M059J (cell line): ENCODE results near the gene RGS16. TPM values are rescaled to one million over a fixed set of nuclear protein-coding genes. Genes with fewer than 3 reads are reported as not detected.

ENCODE experiments used
- DNase-seq: peaks from one replicate; pipeline ENCODE4 v3.0.0-alpha.2; 2012; ENCODE audit warnings: low read depth
- total RNA-seq: library from RNA; depleted of rRNA; stranded (reverse); fragments of >200 nt; shearing (Covaris generic); gene quantifications from 2 replicates; pipeline ENCODE4 v1.2.3, GENCODE V29; 2014

RGS16 gene
- total RNA-seq, 1 experiment from 2014 or later: not detected

DNA sequence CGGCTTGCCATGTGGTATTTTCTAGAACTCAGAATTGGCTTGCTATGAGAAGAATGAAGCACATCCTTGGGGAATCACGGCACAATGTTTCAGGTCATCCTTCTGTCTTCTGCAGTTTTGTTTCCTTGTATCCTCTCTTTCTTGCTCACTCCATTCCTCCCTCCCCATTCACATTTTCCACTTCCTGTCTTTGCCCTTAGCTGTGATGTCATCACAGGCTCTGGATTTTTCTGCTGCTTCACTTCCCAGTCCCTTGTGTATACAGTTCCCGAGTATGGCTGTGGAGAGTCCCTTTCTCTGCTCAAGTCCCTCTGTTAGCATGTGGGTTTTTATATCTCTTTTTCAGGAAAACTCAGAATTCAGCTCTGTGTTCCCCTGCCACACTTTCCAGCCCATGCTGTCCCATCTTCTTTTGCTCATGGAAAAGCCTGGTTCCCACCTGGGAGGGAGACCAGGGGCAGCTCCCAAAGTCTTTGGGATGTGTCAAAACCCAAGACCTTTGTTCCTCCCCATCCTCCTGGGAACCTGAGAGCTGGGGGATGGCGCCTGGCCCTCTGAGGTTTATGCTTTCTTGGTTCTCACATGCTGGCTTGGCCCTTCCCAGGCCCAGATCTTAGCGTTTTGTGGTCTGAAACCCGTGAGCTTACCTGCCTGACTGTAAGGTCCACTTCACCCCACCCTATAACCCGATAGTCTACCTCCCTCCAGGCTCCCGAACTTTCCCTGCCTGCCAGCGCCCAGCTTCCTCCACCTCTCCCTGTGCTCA, 4.8 kb upstream of the RGS16 start:
- DNase-seq: peak; percentile 49

DNA sequence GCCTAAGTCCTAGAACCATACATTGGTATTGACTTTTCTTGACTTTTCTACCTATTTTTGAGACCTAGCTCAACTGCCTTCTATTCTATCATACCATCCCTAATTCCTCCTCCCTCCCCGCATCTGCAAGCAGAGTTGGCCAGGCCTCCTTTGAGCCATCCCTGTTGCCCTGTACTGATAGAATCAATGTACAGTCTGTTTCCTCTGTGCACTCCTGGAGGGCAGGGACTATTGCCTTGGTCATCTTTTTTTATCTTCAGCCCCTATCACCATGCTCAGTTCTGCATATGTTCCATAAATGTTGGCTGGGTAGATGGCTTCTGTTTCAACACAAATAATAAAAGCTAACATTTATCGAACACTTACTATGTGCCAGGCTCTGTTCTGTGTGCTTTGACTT, 4.0 kb upstream of the RGS16 start:
- DNase-seq: no peak

DNA sequence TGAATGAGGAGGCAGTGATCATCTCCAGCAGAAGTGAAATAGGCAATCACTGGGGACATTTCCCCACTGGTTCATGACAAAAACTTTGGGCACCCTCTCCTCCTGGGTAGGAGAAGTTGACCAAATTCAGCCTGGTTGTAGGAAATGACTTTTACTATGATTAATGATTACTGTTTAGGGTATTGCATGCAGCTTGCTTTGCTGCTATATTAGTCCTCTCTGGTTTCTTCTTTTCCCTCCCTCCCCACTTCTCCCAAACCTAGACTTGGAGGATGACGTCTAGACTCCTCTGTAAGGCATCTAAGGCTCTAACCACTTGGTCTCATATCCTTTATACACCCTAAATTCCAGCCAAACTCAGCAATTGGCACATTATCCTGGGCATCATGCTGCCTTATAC, 3.4 kb upstream of the RGS16 start:
- no peak for DNase-seq

DNA sequence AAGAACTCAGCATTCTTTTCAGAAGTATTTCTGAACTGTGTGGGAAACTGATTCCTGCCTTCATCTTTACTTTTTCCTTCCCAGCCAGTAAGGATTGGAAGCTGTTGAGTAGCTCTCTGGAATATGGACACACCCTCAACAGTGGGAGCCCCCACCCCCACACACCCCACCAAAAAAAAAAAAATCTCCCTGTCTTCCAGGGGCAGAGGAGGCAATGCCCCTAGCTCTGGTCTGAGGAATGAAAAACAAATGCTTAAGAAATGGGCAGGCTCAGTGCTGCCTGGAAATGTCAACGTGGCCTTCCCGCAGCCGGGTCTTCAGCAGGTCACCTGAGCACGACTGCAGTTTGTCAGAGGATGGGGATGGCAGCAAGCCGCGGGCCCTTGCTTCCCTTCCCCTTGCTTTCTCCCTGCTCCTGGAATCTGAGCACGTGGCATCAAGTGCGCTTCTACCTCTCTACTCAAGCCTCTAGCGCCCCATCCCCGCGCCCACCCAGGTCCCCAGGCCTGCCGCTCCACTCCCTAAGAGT, 479 bp downstream of the RGS16 start:
- DNase-seq: no peak

DNA sequence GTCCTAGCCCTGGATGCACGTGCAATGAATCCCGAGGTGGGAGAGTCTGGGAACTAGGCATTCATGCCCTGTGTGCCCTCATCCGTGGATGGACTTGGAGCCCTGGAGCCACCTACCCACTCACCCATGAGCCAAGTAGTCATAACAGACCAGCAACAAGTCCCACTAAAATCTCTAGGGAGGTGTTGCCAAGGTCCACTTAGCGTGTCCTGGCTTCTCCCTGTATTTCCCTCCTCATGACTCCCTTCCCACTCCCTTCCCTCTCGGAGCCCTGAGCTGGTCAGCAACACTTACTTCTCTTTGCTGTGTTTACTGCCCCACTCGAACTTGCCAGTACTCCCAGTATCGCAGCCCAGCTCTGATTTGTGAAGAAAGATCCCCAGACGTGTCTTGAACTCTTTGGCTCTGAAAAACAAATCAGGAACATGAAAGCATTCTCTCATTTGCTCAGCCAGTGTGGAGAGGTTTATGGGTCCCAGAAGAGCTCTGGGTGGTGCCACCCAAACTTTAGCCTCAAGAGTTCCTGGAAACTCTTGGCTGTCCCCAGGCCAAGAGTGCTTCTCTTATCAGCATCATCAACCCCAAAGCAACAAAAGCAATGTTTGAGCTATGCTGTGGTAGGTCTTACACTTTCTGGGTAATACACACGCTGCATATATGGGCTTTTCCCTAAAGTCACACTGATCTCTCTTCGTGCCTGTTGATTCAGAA, 1.1 kb downstream of the RGS16 start:
- DNase-seq: no peak

DNA sequence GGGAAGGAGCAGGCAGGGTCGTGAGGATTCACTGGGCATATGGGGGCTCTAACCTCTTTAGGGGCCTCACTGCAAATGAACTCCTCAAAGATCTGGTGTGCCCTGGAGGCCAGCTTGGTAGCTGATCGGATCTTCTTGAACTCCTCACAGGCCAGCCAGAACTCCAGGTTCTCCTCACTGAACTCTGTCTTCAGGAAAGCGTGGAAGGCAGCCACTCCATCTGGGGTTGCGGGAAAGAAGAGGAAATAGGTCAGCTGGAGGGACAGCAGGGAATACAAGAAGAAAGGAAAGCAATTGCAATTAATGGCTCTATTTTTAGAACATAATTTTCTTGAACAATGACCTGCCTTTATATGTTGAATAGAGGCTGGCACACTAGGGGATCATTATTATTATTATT, 2.3 kb downstream of the RGS16 start:
- no peak for DNase-seq

DNA sequence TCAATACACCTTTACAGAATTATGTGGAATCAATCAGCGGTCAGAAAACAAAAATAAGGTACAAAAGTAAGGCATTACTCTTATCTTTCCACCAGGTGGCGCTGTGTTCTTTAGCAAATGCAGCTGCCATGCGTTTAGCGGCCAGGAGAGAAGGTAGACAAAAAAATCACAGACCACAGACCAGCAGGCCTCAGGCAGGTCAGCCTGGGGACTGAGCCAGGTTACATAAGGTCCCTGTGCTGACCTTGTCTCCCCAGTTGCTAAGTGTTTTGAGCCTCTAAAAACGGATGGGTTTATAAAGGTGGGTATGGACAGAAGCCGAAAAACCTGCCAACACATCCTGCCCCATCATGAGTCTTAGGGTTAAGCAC, 2.8 kb downstream of the RGS16 start:
- peak; percentile 76 for DNase-seq

DNA sequence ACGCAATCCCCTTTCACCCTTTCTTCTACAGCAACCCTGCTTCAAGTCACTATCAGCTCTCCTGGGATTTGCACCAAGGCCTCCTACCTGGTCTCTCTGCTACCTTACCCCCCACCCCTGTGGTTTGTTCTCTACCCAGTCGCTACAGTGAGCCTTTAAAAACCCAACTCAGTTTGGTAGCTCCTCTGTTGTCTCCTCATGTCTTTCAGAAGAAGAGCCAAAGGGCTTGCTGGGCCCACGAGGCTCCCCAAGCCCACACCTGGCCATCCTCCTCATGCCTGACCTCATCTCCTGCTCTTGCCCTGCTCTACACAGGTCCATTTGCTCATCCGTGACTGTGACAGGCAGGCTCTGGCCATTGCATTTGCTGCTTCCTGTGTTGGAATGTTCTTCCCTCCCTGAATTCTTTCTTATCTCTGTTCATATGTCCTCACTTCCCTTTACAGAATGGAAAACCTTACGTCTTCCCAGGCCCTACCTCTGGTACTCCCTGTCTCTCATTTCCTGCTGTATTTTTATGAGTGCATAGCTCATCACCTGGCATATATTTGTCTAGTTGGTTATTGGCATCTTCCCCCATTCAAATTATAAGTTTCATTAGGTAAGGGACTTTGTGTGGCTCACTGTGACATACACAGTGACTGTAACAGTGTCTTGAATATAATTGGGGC, 3.3 kb downstream of the RGS16 start:
- no peak for DNase-seq

DNA sequence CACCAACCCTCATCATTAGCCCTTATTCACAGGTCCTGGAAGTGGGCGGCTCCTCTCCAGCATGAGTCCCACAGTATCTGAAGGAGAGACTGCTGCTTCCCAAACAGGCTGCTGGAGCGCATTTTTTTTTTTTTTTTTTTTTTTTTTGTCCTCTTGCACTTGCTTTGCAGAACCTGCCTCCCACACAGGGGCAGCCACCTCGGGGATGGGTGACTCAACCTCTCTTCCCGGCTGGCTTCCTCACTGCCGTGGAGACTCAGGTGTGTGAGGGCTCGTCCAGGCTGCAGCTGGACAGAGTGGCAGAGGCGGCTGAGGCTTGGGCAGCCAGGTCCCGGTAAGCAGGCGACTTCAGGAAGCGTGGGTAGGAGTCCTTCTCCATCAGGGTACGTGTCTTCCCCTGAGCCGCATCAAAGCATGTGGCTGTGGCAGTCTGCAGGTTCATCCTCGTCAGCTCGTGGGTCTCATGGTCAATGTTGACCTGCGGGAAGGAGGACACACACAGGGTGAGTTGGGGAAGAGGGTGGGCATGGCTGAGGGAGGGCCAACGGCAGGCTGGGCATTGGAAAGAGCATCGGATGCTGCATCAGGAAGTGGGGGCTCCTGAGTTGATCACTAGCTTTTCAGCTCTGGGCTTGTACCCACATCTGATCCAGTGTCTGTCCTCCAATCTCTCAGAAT, 4.0 kb downstream of the RGS16 start:
- DNase-seq: no peak

DNA sequence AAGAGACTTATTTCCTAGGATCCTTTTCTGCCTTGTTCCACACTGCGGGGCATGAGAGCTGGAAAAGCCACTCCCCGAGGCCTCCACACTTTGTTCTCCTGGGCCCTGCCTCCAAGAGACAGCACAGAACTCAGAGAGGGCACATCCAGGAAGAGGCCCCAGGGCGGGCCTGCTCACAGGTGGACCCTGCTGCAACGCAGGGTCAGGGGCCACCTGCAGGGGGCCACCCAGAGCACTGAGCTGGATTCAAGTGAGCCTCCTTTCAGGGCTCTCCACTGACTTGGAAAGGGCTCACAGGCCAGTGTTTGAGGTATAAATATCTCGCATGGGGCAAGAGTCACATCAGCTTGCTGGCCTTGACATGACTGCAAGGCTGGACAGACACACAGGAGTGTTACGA, 4.8 kb downstream of the RGS16 start:
- DNase-seq: no peak

DNA sequence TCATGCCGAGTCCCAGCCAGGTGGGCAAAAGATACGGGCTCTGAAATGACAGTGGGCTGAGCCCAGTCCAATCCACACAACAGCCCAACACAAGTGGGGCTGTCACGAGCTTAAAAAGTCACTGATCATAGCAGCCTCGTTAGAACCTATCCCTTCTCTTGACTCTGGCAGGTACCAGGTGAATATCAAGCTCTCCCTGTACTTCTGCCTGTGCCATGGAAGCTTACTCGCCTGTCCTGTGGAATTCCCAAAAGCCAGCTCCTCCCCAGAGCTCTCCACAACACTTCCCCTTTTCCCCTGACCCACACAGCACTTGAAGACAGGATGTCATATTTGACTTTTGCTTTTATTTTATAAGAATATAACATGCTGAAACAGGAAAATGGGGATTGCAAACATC, 5.9 kb downstream of the RGS16 start:
- DNase-seq: no peak

DNA sequence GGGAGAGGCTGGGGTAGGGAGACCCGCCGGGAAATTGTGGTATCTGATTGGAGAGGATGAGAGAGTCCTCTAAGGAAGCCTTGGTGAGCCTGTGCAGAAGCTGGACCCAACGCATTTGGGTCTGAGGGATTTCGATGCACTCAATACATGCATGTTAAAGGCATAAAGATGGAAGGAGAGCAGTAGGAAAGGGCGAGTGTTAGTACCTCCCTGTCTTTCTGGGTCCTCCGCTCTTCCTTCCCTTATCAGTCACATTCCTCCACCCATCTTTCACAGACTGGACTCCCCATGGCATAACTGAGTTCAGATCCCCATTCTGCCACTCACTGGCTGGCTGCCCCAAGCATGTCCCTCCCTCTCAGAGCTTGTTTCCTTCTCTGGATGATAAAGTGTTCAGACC, 7.3 kb downstream of the RGS16 start:
- DNase-seq: no peak

DNA sequence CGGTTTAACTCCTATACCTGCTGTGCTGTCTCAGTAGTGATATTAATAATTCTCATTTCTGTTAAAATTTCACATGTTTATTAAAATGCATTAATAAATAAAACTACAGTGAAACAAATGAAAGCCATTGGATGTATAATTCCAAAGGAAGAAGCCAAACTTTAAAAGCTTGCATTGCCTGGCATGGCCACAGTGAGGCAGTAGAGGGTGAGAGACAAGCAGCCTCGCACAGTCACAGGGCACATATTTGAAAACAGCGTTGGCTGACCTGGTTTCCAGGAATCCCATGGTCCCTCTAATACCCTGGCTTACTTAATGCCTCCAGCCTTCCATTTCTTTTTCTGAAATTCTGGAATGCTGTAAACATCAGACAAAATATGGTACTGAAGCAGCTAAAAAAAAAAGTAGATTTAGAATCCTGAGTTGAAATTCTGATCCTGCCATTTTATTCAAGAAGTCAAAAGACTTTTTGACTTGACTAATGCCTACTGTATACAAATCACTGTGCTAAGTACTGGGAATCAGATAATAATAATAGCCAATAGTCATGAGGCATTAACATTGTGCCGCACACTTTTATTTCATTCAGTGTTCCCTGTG, 8.4 kb downstream of the RGS16 start:
- peak; percentile 48 for DNase-seq

DNA sequence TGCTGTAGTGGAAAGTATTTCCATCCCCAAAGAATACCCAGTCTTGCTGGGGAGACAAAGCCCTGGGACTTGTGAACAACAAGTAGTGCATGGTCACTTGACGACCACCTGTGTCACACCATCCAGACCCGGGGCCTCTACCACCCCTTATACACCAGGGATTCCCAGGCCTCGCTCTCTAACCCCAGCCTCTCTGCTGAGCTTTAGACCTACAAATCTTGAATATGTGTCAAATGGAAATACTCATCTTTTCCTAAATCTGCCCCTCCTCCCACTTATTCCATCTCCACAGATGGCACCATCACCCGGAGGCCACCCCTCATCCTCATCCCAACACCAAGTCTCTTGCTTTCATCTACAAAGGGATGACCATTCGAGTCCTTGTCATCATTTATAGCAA, 14.3 kb downstream of the RGS16 start:
- no peak for DNase-seq

DNA sequence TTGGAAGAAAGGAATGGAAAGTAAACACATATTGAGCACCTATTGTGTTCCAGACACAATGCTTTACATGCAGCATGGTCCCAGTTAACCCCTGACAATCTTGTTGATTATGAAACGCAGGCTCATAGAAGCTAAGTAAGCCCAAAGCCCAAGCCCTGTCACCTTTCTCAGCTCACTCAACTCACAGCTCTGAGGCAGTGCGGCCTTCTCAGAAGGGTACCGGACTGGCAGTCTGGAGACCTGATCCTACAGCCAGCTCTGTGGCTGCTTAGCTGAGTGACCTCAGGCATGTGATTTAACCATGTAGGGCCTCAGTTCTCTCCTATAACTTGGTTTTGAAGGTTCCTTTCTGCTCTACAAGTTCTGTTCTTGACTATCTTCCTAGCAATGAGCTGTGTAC, 14.7 kb downstream of the RGS16 start:
- DNase-seq: no peak

DNA sequence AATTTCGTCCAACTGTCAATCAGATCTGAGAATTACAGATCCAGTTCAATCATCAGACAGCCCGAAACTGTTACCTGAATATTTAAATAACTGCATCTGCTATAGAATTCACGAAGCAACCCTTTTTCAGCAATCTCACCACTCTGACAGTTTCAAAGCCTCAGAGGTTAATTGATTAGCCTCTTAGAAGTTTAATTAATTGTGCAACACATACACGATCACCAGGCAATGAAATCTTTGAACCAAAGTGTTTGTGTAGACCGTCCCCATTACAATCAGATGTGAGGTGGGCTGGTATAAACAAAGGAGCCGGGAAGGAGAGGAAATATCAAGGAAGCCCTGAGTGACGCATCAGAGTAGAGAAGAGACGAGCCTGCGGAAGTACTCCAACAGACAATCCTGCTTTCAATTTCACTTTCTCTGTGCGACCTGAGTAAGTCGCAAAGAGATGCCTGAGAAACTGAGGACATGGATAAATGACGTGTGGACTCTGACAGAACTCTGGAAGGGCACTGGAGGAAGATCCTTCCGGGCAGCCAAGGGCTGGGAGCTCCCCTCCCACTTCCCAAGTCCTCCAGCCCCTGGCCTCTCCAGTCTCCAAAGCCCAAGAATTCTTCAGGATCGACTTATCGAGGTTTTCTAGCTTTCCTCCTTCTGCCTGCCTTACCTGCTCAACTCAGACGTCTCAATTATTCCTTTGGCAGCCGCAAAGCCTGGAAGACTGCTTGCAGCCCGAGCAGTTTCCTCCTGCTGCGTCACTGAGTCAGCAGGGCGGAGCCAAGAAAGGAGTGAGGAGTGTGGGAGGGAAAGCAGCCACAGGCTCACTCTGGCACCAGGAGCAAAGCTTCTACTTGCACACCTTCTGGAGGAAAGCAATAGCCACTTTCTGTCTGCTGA, 15.4 kb downstream of the RGS16 start, which contains the start of gene RNASEL:
Gene RNASEL (minus strand): TSS at position 757 of the 897 bp plus-strand sequence. CDS start 2,450 bp downstream, outside the sequence.
- peak; percentile 88 for DNase-seq

DNA sequence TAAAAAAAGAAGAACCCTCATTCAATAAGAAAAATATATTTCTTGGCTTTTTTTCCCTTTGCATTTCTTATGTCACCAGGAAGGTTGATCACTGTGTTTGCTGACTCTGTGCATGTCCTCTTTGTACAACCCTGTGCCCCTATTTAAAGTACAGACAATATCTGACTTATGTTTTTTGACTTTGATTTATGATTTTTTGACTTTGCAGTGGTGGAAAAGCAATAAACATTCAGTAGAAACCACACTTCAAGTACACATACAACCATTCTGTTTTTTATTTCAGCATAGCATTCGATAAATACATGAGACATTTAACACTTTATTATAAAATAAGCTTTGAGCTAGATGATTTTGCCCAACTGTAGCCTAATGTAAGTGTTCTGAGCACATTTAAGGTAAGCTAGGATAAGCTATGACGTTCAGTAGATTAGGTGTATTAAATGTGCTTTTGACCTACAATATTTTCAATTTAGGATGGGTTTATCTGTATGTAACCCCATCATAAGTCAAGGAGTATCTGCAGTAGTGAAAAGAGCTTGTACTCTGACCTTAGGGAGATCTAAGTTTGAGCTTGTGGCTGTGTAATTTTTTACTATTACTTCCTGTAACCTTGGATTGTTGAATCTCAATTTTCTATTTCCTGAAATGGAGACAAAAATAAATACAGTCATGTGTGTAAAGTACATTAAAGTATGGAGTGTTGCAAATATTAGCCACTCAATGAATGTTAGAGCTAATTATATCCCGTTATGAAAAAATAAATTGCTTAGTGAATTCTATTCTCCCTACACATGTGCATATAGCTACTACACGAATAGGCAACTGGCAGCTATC, 16.3 kb downstream of the RGS16 start:
- DNase-seq: no peak

DNA sequence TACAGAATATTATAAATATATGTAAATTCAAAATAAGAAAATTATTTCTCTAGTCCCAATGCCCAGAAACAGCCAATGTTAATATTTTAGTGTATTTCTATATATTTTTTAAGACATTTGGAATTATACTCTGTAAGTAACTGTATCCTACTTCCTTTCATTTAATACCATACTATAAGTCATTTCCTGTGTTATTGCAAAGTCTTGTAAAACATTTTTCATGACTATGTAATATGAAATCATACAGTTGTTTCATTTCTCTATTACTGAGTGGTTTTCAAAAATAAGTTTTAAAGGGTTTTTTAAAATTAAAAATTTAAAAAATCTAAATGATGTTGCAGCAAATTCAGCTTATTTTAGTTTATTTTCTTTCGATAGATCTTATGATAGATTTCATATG, 17.1 kb downstream of the RGS16 start:
- DNase-seq: no peak

DNA sequence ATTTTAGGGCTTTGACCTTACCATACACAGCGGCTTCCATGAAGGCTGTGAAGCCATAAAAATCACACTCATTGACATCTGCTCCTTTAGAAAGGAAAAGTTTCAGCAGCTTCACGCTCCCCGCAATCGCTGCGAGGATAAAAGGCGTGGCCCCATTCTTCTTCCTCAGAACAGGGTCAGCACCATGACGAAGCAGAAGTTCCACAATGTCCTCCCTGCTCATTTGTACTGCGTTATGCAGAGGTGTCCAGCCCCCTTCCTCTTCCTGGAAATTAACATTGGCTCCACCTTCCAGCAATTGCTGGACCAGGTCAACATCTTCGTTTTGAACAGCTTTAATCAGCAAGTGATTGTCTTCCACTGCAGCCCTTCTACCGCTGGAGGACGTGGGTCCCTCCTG, 17.8 kb downstream of the RGS16 start:
- DNase-seq: no peak

DNA sequence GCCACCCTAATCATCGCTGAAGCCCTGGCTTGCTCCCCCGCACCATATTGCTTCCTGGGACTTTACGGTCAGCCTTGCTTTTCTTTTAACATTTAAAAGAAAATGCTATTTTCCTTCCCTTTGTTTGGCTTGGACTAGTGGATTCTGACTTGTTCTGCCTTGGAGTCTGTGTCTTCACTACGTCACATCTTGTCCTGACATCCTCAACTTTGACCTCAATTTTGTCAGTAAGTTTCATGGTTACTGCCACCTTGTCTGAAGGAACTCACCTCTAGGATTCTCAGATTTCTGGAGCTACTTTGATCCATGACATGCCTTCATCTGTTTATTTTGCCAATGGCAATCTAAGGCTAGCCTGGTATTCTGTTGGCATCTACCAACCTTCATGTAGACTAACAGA, 19.4 kb downstream of the RGS16 start:
- no peak for DNase-seq
